NCI-H2196 treated with DMSO at 0.1 percent for 48 hours (cell line): Measurements from ENCODE around the gene RFLNA.

Experiments used
- DNase-seq: peaks from one replicate; lab custom pipeline; 2025; ENCODE audit not compliant: unreplicated experiment; lab: John Stamatoyannopoulos, UW

The RFLNA gene

GRCh38 chr12:124303579-124304313, 8.9 kb downstream of the RFLNA start:
- DNase-seq: no peak

GRCh38 chr12:124304314-124304790, 9.5 kb downstream of the RFLNA start:
- no peak for DNase-seq

GRCh38 chr12:124305136-124305535, 10.2 kb downstream of the RFLNA start:
- DNase-seq: no peak

- no peak for DNase-seq
These were observed 11.1 kb downstream of the RFLNA start for GRCh38 chr12:124305776-124306685.

- DNase-seq: no peak
These were observed 12.0 kb downstream of the RFLNA start for GRCh38 chr12:124306686-124307555.

- no peak for DNase-seq
These were observed 12.6 kb downstream of the RFLNA start for GRCh38 chr12:124307556-124307825.

- DNase-seq: no peak
These were observed 13.8 kb downstream of the RFLNA start for GRCh38 chr12:124308741-124309140.

- no peak for DNase-seq
These were observed 14.3 kb downstream of the RFLNA start for GRCh38 chr12:124309231-124309630.

GRCh38 chr12:124309744-124310143, 14.9 kb downstream of the RFLNA start:
- DNase-seq: no peak

GRCh38 chr12:124310178-124310577, 15.3 kb downstream of the RFLNA start:
- DNase-seq: no peak

GRCh38 chr12:124310785-124311184, 15.9 kb downstream of the RFLNA start:
- DNase-seq: no peak

- DNase-seq: no peak
These were observed 16.6 kb downstream of the RFLNA start for GRCh38 chr12:124311292-124312109.

GRCh38 chr12:124312601-124313000, 17.7 kb downstream of the RFLNA start:
- no peak for DNase-seq

GRCh38 chr12:124314207-124314606, 19.3 kb downstream of the RFLNA start:
- no peak for DNase-seq

GRCh38 chr12:124314766-124315165, 19.9 kb downstream of the RFLNA start:
- no peak for DNase-seq

- no peak for DNase-seq
These were observed 20.6 kb downstream of the RFLNA start for GRCh38 chr12:124315372-124316044.

- no peak for DNase-seq
These were observed 21.5 kb downstream of the RFLNA start for GRCh38 chr12:124316257-124316900.

- DNase-seq: no peak
These were observed 22.5 kb downstream of the RFLNA start for GRCh38 chr12:124317400-124317799.

GRCh38 chr12:124318278-124319020, 23.6 kb downstream of the RFLNA start:
- no peak for DNase-seq
